ENCODE results near the gene TLE4. TPM values are rescaled to one million over a fixed set of nuclear protein-coding genes. Genes with fewer than 3 reads are reported as not detected.

TLE4 gene
- polyA plus RNA-seq, 1 of the 3 experiments (the other 2 are of a cell fraction) = 40.4 TPM

GRCh38 chr9:79663878-79664277, 92.1 kb downstream of the TLE4 start:
- Histone ChIP-seq H3K9me3 (no peaks in the 10 kb centered on the region), H3F3A (replicated peaks; ENCODE audit: insufficient read depth) (no peaks in the 10 kb centered on the region), H2AFZ (ENCODE audit: low read depth) (no peak overlapping the region), H3K4me1 (ENCODE audit: control insufficient read depth in 1 of 2, insufficient read depth in 2 of 2, low read depth in 1 of 2, low read length in 1 of 2) (peaks cover 30 to 50% of the 10 kb centered on the region in 2 experiments), H3K9ac (no peak overlapping the region), H3K79me2 (ENCODE audit: insufficient read depth) (peaks cover 52% of the 10 kb centered on the region), H3K27me3 (ENCODE audit: insufficient read depth) (no peaks in the 10 kb centered on the region), H3K4me3 (ENCODE audit: low read depth in 2 of 2, low read length in 1 of 2) (no peak overlapping the region), H3K9me2 (no peaks in the 10 kb centered on the region), H3K27ac (ENCODE audit: low read depth in 2 of 2, low read length in 1 of 2) (peak overlapping the region; percentile 27 to 78; a peak in 2 of 4 replicates), H4K20me1 (ENCODE audit: insufficient read depth) (peaks cover 7% of the 10 kb centered on the region), H3K4me2 (peak overlapping the region; percentile 28; the same call in 1 of the 2 replicates), H3K36me3 (replicated peaks in 1 of 2; ENCODE audit: control insufficient read depth in 1 of 2, insufficient read depth in 2 of 2, low read length in 1 of 2) (peaks cover 16 to 29% of the 10 kb centered on the region in 2 experiments)
- TF ChIP-seq MXI1 (IDR thresholded peaks at IDR 0.05; ENCODE audit: low read depth, low read length) (no peak), MEF2A (IDR thresholded peaks at IDR 0.05; ENCODE audit: borderline replicate concordance, low read depth) (no peak), EZH2phosphoT487 (IDR thresholded peaks at IDR 0.05; ENCODE audit: borderline replicate concordance, low read depth) (no peak), RXRA (IDR thresholded peaks at IDR 0.05; ENCODE audit: borderline replicate concordance, low read depth) (no peak), RCOR1 (IDR thresholded peaks at IDR 0.05; ENCODE audit: low read length) (no peak), TCF12 (IDR thresholded peaks at IDR 0.05) (no peak), FOSL2 (IDR thresholded peaks at IDR 0.05; ENCODE audit: borderline replicate concordance, low read depth) (no peak), CHD2 (IDR thresholded peaks at IDR 0.05; ENCODE audit: low read length, partially characterized antibody) (no peak), TAF1 (IDR thresholded peaks at IDR 0.05; ENCODE audit: borderline replicate concordance, low read depth, low read length) (no peak), USF2 (IDR thresholded peaks at IDR 0.05; ENCODE audit: borderline replicate concordance, low read depth, low read length) (no peak), NFIC (IDR thresholded peaks at IDR 0.05; ENCODE audit: borderline replicate concordance) (no peak)
- 54% methylated on average over 13 of the region's 13 CpGs for WGBS (ENCODE audit: low lambda C conversion rate)
- DNase-seq = peak; percentile 41
- ChIA-PET CTCF (interaction anchor here (1.1 kb wide), 1 partner anchor 81 kb away, joined by 3 read pairs; no protein-coding TSS in a partner anchor), POLR2A (no interaction called here)

DNA sequence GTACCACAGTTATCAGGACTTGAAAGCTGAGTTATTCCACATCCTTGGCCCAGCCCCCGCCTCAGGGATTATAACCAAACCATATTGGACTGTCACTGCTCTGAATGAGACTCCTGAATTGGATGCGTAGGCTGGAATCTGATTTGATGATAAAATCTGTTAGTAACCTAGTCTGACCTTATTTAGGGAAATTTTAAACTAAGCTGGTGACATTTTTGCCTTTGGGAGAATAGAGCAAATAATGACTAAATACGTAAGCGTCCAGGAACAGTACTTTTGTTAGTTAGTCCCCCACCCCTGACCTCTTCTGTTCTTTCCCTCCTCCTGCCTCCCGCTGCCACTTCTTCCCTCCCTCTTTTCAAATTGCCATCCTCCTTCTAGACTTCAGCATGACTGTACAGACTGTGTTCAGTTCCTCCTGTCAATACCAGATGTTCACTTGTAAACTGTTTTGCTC, 92.6 kb downstream of the TLE4 start:
- Histone ChIP-seq H3K4me1 (ENCODE audit: control insufficient read depth in 1 of 2, insufficient read depth in 2 of 2, low read depth in 1 of 2, low read length in 1 of 2) (peaks cover 30 to 50% of the 10 kb centered on the region in 2 experiments), H3K79me2 (ENCODE audit: insufficient read depth) (peaks cover 52% of the 10 kb centered on the region), H3K9ac (no peak overlapping the region), H3K9me2 (no peaks in the 10 kb centered on the region), H3K27ac (ENCODE audit: low read depth in 2 of 2, low read length in 1 of 2) (peak overlapping the region; percentile 27 to 78; a peak in 2 of 4 replicates), H3K4me3 (ENCODE audit: low read depth in 2 of 2, low read length in 1 of 2) (no peak overlapping the region), H2AFZ (ENCODE audit: low read depth) (no peak overlapping the region), H3F3A (replicated peaks; ENCODE audit: insufficient read depth) (no peaks in the 10 kb centered on the region), H3K27me3 (ENCODE audit: insufficient read depth) (no peaks in the 10 kb centered on the region), H3K4me2 (peak overlapping the region; percentile 28; the same call in 1 of the 2 replicates), H3K9me3 (no peaks in the 10 kb centered on the region), H3K36me3 (replicated peaks in 1 of 2; ENCODE audit: control insufficient read depth in 1 of 2, insufficient read depth in 2 of 2, low read length in 1 of 2) (peaks cover 16 to 24% of the 10 kb centered on the region in 2 experiments), H4K20me1 (ENCODE audit: insufficient read depth) (peaks cover 8% of the 10 kb centered on the region)
- TF ChIP-seq, protein P1, sequence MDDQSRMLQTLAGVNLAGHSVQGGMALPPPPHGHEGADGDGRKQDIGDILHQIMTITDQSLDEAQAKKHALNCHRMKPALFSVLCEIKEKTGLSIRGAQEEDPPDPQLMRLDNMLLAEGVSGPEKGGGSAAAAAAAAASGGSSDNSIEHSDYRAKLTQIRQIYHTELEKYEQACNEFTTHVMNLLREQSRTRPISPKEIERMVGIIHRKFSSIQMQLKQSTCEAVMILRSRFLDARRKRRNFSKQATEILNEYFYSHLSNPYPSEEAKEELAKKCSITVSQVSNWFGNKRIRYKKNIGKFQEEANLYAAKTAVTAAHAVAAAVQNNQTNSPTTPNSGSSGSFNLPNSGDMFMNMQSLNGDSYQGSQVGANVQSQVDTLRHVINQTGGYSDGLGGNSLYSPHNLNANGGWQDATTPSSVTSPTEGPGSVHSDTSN (IDR thresholded peaks at IDR 0.05) = 0 out of 2 replicates have a peak, but pooled peaks have one; percentile 13
- TF ChIP-seq NFIC (IDR thresholded peaks at IDR 0.05; ENCODE audit: borderline replicate concordance) (no peak), CHD2 (IDR thresholded peaks at IDR 0.05; ENCODE audit: low read length, partially characterized antibody) (no peak)
- no peak for DNase-seq
- POLR2A ChIA-PET = no interaction called here
- CTCF ChIA-PET = interaction anchor here (1.1 kb wide), 1 partner anchor 82 kb away, joined by 3 read pairs; no protein-coding TSS in a partner anchor
- WGBS (ENCODE audit: low lambda C conversion rate) = 49% methylated on average over 5 of the region's 5 CpGs

All from SK-N-SH (cell line).